Keratinocyte (primary cell): ENCODE data around the gene TSPEAR. TPM values are rescaled to one million over a fixed set of nuclear protein-coding genes. Genes with fewer than 3 reads are reported as not detected.

Experiments
- DNase-seq: peaks from one replicate; pipeline ENCODE4 v3.0.0-alpha.2; 2011; ENCODE audit warnings: low read depth, missing footprints, low spot score
- FAIRE-seq: peaks from 2 replicates; lab custom pipeline; 2011; peaks lifted over from hg19 to GRCh38; lab: Jason Lieb, UNC
- H2AFZ ChIP-seq: 2 replicates; pipeline ENCODE4 v1.6.0; 2012; ENCODE audit warnings: low read length, control low read depth, inconsistent platforms; ENCODE audit not compliant: control insufficient read depth
- H3K27ac ChIP-seq: 2 replicates; pipeline ENCODE4 v1.5.1; 2011; ENCODE audit warnings: low read length; ENCODE audit not compliant: control insufficient read depth, insufficient read depth
- H3K27me3 ChIP-seq: 3 replicates; pipeline ENCODE4 v1.6.0; 2011; ENCODE audit warnings: low read length; ENCODE audit not compliant: control insufficient read depth, insufficient read depth; ENCODE audit errors: extremely low read depth
- H3K36me3 ChIP-seq, 2 experiments: 2 replicates in 1 of 2; 3 replicates in 1 of 2; pipeline ENCODE4 v1.5.1; 2011; ENCODE audit warnings: low read length in 2 of 2, mild to moderate bottlenecking in 1 of 2; ENCODE audit not compliant: control insufficient read depth in 2 of 2, insufficient read depth in 2 of 2; ENCODE audit errors: extremely low read depth in 1 of 2
- H3K4me1 ChIP-seq: 3 replicates; pipeline ENCODE4 v1.5.1; 2011; ENCODE audit warnings: low read length; ENCODE audit not compliant: control insufficient read depth, insufficient read depth; ENCODE audit errors: extremely low read depth
- H3K4me2 ChIP-seq: 3 replicates; pipeline ENCODE4 v1.6.0; 2011; ENCODE audit warnings: low read depth, low read length; ENCODE audit not compliant: control insufficient read depth, insufficient read depth; ENCODE audit errors: extremely low read depth
- H3K4me3 ChIP-seq, 3 experiments: fragments of 200-600 bp in 1 of 3; sonication (generic) in 1 of 3; 2 replicates in 2 of 3; 3 replicates in 1 of 3; pipeline ENCODE4 v1.5.1; 2011 to 2016; ENCODE audit warnings: low read length in 3 of 3, mild to moderate bottlenecking in 3 of 3, control low read depth in 2 of 3, inconsistent platforms in 1 of 3, low read depth in 1 of 3, mixed read lengths in 1 of 3, mixed run types in 1 of 3, moderate library complexity in 1 of 3; ENCODE audit not compliant: control insufficient read depth in 2 of 3, insufficient read depth in 2 of 3; ENCODE audit errors: extremely low read depth in 1 of 3
- H3K79me2 ChIP-seq: 2 replicates; pipeline ENCODE4 v1.6.0; 2012; ENCODE audit warnings: low read length; ENCODE audit not compliant: control insufficient read depth, insufficient read depth
- H3K9ac ChIP-seq: 3 replicates; pipeline ENCODE4 v1.6.0; 2011; ENCODE audit warnings: low read length; ENCODE audit not compliant: control insufficient read depth, insufficient read depth; ENCODE audit errors: extremely low read depth
- H3K9me1 ChIP-seq: 3 replicates; pipeline ENCODE4 v1.6.0; 2011; ENCODE audit warnings: low read length; ENCODE audit not compliant: control insufficient read depth, insufficient read depth; ENCODE audit errors: extremely low read depth
- H3K9me3 ChIP-seq: 2 replicates; pipeline ENCODE4 v1.5.1; 2012; ENCODE audit warnings: low read depth, low read length; ENCODE audit not compliant: control insufficient read depth
- H4K20me1 ChIP-seq: 3 replicates; pipeline ENCODE4 v1.6.0; 2011; ENCODE audit warnings: low read length; ENCODE audit not compliant: control insufficient read depth, insufficient read depth; ENCODE audit errors: extremely low read depth
- EZH2 ChIP-seq: IDR thresholded peaks from one replicate; pipeline ENCODE4 v1.6.1; 2012; ENCODE audit warnings: inconsistent platforms, mild to moderate bottlenecking, low read length, moderate library complexity
- dilution Hi-C: fragments of 300-500 bp; cut with MboI; formaldehyde crosslinking; loops from one replicate; pipeline ENCODE4 v1.7.0; 2020; ENCODE audit warnings: low sequenced_read_pairs; ENCODE audit not compliant: extremely low pct_ligation_motif_present
- polyA plus RNA-seq, 5 experiments: library from polyadenylated mRNA; depleted of rRNA in 3 of 5; stranded (reverse) in 3 of 5; stranded (forward) in 1 of 5; unstranded in 1 of 5; fragments of >200 nt; gene quantifications; 1 replicate in 1 of 5; 2 replicates in 3 of 5; 3 replicates in 1 of 5; pipeline versions ENCODE4 v1.2.1 to v1.2.3, GENCODE V29; 2011 to 2012; ENCODE audit warnings: missing spikeins in 2 of 5, low read depth in 1 of 5, low replicate concordance in 1 of 5
- TF ChIP-seq, protein P1 (sequence below), 3 experiments: IDR thresholded peaks in 1 of 3; conservative IDR thresholded peaks in 1 of 3; optimal IDR thresholded peaks in 1 of 3; 2 replicates in 2 of 3; 3 replicates in 1 of 3; pipeline versions ENCODE3 to v1.5.1; 2011; ENCODE audit warnings: low read length in 3 of 3, mild to moderate bottlenecking in 3 of 3, moderate library complexity in 2 of 3, control low read depth in 1 of 3, inconsistent platforms in 1 of 3; ENCODE audit not compliant: insufficient read depth in 2 of 3; ENCODE audit errors: extremely low read depth in 1 of 3

The TSPEAR gene
- polyA plus RNA-seq, 1 donor (not counting 4 experiments of a cell fraction or from before 2014, with no cell fraction given) = 0.12 TPM

DNA sequence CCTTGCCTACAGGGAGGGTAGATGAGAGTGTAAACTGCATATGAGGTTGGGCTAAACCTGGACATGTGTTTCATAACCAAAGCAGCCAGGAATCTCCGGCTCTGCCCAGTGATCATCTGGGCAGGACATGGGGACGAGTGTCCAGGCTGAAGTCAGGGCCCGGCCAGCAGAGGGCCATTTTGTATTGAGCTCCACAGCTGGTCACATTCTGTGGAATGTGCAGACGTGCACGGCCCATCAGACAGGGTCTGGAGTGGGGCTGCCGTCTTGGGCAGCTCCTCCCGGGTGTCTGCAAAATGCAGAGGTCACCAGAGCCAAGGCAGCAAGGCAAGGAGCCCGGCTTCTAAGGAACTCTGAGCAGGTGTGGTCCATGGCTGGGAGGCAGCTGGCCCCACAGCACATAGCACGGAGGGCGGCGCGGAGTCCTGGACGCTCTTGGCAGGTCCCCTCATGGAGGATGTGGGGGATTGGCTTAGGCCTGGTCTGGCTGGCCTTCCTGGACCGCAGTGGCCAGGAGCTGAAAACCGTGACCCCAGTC is 249.8 kb downstream of the TSPEAR start:
- dilution Hi-C loops = no loop called here
- no peak for DNase-seq
- TF ChIP-seq, protein P1, sequence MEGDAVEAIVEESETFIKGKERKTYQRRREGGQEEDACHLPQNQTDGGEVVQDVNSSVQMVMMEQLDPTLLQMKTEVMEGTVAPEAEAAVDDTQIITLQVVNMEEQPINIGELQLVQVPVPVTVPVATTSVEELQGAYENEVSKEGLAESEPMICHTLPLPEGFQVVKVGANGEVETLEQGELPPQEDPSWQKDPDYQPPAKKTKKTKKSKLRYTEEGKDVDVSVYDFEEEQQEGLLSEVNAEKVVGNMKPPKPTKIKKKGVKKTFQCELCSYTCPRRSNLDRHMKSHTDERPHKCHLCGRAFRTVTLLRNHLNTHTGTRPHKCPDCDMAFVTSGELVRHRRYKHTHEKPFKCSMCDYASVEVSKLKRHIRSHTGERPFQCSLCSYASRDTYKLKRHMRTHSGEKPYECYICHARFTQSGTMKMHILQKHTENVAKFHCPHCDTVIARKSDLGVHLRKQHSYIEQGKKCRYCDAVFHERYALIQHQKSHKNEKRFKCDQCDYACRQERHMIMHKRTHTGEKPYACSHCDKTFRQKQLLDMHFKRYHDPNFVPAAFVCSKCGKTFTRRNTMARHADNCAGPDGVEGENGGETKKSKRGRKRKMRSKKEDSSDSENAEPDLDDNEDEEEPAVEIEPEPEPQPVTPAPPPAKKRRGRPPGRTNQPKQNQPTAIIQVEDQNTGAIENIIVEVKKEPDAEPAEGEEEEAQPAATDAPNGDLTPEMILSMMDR (optimal IDR thresholded peaks at IDR 0.05 in 1 of 3, IDR thresholded peaks at IDR 0.05 in 1 of 3, conservative IDR thresholded peaks at IDR 0.05 in 1 of 3; ENCODE audit: extremely low read depth in 1 of 3, insufficient read depth in 2 of 3, low read length in 3 of 3) = no peak
- TF ChIP-seq EZH2 = no peak

DNA sequence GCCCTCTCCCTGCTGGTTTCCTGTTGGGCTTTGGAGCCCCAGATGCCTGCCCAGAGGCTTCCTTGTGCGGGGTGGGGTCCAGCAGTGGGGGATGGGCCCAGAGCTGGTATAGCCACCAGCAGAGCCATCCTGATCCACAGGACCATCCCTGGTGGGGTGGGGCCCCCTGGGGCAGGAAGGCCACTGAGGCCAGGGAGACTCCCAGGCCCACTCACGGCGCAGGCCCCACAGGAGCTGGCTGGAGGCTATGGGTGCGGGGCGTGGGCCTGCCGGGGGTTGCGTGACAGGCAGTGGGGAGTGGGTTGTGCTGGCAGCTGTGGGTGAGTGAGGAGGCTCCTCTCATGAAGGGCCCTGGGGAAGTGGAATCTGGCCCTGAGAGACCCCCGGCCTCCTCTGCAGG is 250.4 kb downstream of the TSPEAR start:
- dilution Hi-C loops = no loop called here
- H3K27me3 ChIP-seq = no peaks in the 10 kb centered on the region
- TF ChIP-seq, protein P1 (optimal IDR thresholded peaks at IDR 0.05 in 1 of 3, IDR thresholded peaks at IDR 0.05 in 1 of 3, conservative IDR thresholded peaks at IDR 0.05 in 1 of 3; ENCODE audit: extremely low read depth in 1 of 3, insufficient read depth in 2 of 3, low read length in 3 of 3) = no peak
- no peak for TF ChIP-seq EZH2
- H4K20me1 ChIP-seq = no peaks in the 10 kb centered on the region
- no peaks in the 10 kb centered on the region for H3K9me3 ChIP-seq
- no peak for DNase-seq
- H3K4me2 ChIP-seq = no peak overlapping the region
- no peaks in the 10 kb centered on the region for H3K36me3 ChIP-seq
- no peak overlapping the region for H2AFZ ChIP-seq
- H3K9me1 ChIP-seq = no peaks in the 10 kb centered on the region
- no peak overlapping the region for H3K9ac ChIP-seq
- no peaks in the 10 kb centered on the region for H3K4me1 ChIP-seq
- no peak overlapping the region for H3K27ac ChIP-seq
- FAIRE-seq = no peak
- H3K79me2 ChIP-seq = no peaks in the 10 kb centered on the region
- H3K4me3 ChIP-seq = no peak overlapping the region

More for the DNA sequence above, 249.8 kb downstream of the TSPEAR start:
- H4K20me1 ChIP-seq = no peaks in the 10 kb centered on the region
- H3K4me2 ChIP-seq = no peak overlapping the region
- no peaks in the 10 kb centered on the region for H3K9me3 ChIP-seq
- no peaks in the 10 kb centered on the region for H3K27me3 ChIP-seq
- H3K9ac ChIP-seq = no peak overlapping the region
- no peak overlapping the region for H2AFZ ChIP-seq
- no peak overlapping the region for H3K27ac ChIP-seq
- no peaks in the 10 kb centered on the region for H3K9me1 ChIP-seq
- no peaks in the 10 kb centered on the region for H3K4me1 ChIP-seq
- no peaks in the 10 kb centered on the region for H3K79me2 ChIP-seq
- no peak for FAIRE-seq
- no peak overlapping the region for H3K4me3 ChIP-seq
- no peaks in the 10 kb centered on the region for H3K36me3 ChIP-seq
